ENCODE measurements around the gene CDHR3. TPM values are rescaled to one million over a fixed set of nuclear protein-coding genes. Genes with fewer than 3 reads are reported as not detected.

CDHR3 gene
- polyA plus RNA-seq, 4 donors: 5.0 to 6.8 (median 6.0) TPM

DNA sequence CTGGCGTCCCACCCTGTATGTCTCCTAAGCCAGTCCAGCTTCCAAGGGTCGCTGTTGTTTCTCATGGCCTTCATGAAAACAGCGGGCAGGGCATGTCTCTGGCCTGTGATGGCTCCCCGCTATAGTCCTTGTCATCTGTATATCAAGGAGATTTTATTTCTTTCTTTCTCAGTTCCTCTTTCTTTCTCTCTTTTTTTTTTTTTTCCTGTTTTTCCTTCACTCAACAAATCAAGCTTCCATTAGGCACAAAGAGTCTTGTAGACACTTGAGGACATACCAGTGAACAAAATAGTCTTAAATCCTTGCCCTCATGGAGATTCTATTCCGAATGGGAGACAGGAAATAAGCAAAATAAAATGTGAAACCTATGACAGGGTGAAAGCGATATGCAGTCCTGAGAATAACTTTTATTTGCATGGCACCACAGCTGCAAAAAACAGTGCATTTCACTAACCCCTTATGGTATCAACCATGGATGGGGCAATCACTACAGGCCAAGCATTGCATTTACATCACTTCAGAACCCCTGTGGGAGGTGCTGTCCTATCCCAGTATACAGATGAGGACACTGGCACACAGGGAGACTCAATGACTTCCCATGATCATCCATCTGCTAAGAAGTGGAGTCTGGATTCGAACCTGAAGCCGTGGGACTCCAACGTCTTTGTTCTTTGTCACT lies 98.4 kb downstream of the CDHR3 start:
- no peak for DNase-seq (ENCODE audit: low read depth in 4 of 4, low spot score in 3 of 4)

DNA sequence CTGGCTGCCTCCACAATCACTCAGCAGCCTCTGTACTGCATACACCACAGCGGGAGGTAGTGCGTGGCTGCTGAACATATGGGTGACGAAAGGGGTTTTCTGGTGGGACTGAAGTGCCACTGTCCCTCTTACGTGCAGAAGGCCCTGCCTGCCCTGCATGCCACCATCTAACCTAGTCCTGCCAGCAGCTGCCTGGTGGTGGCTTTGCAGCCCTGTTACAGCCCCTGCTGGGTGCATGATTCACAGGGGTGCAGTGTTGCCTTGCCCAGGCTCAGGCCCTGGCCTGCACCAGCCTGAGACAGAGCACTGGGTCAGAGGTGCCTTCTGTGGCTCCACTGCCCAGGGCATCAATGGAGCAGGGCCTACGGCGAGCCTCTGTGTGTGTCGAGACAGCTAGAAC lies 98.9 kb downstream of the CDHR3 start:
- DNase-seq (ENCODE audit: low read depth in 4 of 4, low spot score in 3 of 4): no peak

DNA sequence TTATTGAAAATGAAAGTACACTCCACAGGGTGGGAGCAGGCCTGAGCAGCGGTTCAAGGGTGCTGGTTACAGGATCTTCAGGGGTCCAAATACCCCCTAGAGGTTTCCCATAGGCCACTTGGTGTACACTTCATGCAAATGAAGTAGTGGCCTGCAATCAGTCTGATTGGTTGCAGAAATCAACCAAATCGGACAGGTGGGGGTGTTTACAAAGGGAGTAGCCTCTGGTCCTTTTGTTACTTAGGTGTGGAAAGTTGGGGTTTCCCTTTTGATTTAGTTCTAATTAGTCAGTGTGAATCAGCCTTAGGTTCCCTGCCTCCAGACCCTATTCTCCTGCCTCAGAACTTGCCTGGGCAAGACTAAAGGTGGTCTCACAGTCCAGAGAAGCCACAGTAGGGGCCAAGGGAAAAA lies 99.5 kb downstream of the CDHR3 start:
- no peak for DNase-seq (ENCODE audit: low read depth in 4 of 4, low spot score in 3 of 4)

DNA sequence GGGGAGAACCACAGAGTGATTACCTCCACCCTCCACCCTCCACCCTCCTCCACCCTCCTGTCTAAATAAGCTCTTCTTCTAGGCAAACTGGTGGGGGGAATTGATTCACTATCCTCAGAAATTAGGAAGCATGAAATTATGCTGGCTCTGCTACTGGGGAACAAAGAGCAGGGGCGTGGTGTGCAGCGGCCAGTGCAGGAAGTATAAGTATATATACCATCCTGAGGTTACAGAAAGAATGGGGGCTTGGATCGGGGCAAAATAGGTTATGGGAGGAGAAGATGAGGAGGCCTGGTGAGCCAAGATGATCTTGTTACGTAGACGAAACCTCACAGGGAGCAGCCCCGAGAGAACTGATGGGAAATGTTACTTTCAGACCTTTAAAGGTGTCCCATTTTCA lies 100.0 kb downstream of the CDHR3 start:
- no peak for DNase-seq (ENCODE audit: low read depth in 4 of 4, low spot score in 3 of 4)

DNA sequence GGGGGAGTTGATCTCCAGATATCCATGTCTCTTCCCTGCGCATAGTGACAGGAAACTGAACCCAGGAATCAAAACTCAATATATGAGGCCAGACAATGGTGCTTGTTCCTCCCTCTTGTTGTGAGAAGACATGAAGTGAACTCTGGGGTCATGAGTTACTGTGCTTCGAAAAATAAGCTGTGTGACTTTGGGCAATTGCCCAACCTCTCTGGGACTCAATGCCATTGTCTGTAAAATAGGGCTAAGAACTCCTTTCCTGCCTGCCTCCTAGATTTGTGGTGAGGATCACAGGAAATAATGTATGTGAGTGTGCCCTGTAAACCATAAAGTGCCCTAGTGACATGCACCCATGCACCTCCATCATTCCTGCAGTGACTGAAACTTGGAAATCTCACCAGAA lies 100.6 kb downstream of the CDHR3 start:
- no peak for DNase-seq (ENCODE audit: low read depth in 4 of 4, low spot score in 3 of 4)

DNA sequence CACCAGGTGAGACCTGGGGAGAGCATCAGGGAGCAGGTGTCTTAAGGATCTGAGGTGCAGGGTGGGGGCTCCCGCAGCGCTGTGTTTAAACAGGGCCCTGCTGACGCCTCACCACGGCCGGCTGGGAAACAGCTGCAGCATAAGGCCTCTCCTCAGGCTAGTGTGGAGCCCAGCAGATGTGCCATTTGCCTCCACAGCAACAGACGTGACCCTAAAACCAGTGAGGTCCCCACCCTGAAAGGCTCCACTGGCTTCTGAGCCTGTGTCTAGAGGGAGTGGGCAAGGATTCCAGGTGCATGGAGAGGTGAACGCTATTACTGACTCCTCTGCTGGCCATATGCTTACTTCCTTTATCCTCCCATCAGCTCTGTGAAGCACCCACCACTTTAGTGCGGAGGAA lies 101.3 kb downstream of the CDHR3 start:
- DNase-seq (ENCODE audit: low read depth in 4 of 4, low spot score in 3 of 4): no peak

DNA sequence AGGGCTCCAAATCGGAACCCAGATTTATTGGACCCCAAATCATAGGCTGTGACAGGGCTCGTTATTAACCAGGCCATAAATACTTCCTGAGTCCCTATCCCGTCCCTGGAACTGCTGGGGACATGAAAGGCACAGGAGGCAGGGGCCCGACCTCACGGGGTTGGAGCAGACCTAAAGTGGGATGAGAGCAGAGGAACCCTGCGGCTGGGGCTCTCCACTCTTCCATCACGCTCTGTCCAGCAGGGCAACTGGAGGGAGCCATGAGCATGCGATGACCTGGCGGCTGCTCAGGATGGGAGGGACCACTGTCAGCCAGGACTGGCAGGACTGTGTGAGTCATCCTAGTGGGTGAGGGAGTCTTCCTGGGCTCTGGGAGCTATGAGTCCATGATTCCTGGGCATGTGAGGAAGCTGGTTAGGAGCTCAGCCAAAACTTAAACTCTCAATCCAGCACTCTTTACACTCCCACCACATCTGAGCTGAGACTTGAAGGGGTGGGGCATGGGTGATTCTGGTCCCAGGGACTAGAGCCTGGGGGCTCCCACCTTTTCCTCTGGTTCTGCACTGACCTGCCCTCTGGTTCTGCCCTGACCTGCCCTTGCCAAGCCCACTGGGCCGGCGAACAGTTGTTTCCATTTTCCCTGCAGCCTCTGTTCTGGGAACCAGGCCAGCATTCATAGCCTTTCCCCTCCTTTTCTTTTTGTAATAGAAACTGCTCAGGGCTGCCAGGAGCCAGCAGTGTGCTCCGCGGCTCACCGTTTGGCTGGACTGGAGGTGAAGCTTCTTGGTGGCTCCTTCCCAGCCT lies 101.9 kb downstream of the CDHR3 start:
- peak in 1 of 4 donors; percentile 55 for DNase-seq (ENCODE audit: low read depth in 4 of 4, low spot score in 3 of 4)

DNA sequence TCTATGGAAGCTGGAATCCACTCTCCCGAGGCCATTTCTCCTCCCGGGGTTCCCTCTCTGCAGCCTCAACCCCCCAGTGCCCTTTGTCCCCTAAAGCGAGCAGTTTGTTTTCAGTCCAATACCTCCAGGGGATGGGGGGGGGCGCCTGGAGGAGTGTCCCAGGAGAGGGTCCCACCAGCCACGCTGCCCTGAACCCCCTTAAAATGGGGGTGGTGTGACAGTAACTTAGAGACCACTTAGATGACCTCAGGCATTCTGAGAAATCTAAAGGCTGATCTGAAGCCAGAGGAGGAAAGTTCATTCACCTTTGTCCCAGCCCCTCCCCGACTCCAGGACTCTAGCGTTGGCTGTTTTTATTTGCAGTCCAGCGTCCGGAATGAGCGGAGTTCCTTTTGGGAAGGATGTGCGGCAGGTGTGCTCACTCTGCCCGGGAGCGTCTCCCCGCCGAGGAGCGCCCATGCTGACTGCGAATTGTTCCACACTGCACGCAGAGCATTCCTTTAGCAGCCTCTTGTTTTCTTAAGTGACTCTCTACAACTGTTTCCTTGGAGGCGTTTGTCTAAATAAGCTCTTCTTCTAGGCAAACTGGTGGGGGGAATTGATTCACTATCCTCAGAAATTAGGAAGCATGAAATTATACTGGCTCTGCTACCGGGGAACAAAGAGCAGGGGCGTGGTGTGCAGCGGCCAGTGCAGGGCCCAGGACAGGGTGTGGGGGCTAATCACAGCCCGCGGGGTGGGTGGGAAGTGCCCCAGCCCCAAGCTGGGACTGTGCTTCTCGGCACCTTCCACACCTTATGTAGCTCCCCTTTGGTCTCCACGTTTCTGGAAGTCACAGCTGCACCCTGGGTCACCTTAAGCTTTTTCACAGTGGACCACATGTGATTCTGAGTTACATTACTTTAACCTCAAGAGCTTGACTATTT lies 102.8 kb downstream of the CDHR3 start:
- DNase-seq (ENCODE audit: low read depth in 4 of 4, low spot score in 3 of 4): no peak

DNA sequence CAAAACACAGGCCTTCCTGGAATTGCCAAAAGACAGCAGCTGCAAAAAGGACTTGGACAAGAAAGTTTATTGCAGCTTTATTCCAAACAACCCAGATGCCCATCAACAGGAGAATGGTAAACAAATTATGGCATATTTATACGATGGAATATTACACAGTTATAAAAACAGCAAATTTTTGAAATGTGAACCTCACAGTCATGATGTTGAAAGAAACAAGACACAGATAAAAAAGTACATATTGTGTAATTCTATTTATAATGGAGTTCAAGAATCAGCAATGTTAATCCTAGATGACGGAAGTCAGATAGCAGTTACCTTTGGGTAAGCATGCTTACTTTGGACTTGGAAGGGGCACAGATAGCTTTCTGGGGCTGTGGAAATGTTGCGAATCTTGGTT lies 104.6 kb downstream of the CDHR3 start:
- no peak for DNase-seq (ENCODE audit: low read depth in 4 of 4, low spot score in 3 of 4)

DNA sequence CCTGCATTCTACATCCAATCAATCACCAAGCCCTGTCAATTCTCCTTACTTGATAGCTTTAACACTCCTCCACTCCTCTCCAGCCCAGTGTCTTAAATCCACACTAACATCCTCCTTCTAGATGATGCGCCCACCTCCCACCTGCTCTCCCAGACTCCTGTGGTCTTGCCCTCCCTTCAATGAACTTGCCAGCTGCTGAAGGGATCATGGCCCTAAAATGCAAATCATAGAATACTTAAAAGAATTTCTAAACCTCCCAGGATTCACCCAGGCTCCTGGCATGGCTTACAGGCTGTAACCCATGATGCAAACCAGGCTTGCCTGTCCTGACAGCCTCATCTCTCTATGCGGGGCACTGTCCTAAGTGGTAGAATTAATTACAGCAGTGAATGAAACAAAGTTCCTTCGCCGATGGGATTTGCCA lies 105.5 kb downstream of the CDHR3 start:
- no peak for DNase-seq (ENCODE audit: low read depth in 4 of 4, low spot score in 3 of 4)

DNA sequence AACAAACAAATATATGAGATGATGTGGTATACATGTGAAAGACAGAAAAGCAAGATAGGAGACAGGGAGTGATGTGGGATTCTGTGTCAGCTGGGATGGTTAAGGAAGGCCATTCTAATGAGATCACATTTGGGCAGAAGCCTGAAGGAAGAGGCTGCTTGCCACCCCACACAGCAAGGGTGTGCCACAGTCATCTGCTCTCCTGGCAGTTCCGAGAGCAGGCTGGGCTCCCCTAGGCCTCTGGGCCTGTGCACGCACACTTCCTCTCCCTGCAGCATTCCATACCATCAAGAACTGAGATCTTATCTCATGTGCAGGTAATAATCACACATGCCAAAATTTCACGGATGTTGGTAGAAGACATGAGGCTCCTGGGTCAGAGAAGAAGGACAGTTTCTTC lies 105.9 kb downstream of the CDHR3 start:
- no peak for DNase-seq (ENCODE audit: low read depth in 4 of 4, low spot score in 3 of 4)

DNA sequence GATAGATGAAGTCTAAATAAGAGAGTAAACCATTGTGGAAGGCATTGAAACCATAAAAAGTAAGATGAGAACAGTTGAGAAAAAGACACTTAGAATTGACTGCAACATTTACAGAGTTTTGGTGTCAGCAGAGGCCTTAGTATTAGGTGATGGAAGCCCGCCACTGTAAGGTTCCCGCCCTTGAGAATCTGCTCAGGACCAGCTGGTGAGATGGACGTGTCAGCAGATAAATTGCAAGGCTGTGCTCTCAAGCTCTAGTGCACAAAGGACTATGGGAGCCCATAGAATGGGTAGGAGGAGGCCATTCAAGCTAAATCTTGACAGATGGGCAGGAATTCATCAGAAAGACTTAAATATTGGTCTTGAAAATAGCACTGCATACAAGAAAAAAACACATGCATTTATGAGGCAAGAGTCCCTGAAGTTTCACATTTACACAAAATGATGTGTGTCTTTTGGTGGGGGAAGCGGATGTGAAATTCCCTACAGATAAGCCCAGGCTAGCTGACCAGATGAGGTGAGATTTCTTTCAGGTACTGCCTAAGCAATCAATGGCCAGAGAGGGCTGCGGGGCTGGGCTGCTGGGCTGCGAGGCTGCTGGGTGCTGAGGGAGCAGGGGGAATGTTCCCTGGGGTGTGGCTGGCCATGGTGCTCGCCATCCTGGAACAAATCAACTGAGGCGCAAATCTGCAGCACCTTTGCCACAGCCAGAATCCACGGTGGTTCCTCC lies 106.6 kb downstream of the CDHR3 start:
- DNase-seq (ENCODE audit: low read depth in 4 of 4, low spot score in 3 of 4): no peak

DNA sequence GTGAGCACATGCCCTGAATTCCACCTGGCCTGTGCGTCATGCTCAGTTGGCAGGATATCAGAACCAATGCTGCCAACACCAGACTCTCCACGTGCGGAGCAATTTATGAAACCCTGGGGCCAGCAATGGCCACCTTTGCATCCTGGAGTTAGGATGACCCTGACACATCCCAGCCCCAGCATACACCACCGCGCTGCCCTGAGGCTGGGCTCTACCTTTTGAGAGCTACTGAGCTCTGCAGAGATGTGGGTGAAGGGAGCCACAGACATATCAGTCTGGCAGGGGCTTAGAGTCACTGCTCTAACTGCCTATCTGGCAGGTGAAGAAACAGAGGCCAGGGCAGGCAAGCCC lies 107.1 kb downstream of the CDHR3 start:
- no peak for DNase-seq (ENCODE audit: low read depth in 4 of 4, low spot score in 3 of 4)

DNA sequence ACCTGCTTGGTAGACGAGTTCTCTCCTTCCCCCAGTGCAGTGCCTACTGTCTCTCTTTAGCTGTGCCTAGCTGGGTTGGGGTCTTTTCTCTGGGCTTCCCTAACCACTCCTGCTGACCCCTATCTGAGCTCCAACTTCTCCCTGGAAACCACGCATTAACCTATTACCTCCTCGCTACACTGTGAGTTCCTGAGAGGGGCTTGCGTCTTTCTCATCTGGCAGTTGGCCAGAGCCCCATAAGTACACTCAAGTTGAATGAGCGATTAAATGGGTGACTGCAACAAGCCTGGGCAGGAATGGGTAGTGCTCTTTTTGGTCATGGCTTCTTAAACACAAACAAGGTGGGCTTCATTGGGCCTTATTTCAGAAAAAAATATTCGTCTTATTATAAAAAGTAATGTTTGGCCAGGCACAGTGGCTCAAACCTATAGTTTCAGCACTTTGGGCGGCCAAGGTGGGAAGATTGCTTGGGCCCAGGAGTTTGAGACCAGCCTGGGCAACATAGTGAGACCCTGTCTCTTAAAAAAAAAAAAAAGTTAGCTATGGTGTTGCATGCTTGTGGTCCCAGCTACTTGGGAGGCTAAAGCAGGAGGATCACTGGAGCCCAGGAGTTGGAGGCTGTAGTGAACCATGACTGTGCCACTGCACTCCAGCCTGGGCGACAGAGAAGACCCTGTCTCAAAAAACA lies 107.6 kb downstream of the CDHR3 start:
- DNase-seq (ENCODE audit: low read depth in 4 of 4, low spot score in 3 of 4): no peak

DNA sequence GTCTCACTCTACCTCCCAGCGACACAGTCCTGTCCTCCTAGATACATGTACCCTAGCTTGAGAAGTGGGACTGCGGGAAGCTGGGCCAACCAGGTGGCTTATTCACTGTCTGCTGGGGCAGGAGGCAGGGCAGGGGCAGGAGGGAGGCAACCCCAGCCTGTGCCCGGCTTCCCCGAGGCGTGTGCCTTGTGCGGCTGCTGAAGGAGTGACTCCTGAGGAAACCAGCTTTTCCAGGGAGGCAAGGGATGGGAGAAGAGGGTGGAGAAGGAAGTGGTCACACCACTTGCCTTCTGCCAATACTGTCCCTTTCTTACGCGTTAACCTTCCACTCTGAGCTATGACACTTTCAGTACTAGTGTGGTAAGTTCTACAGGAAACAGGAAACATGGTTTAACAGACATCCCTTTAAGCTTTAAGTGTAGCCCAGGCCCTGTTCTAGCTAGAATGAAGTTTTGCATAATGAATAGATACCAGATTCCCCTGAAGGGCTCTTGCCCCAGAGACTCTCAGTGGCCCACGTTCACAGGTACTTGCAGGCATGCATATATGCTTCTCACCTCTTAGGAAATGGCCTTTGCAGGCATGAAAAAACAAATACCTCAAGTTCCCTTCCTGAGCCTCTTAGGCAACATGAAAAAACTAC lies 108.4 kb downstream of the CDHR3 start:
- no peak for DNase-seq (ENCODE audit: low read depth in 4 of 4, low spot score in 3 of 4)

DNA sequence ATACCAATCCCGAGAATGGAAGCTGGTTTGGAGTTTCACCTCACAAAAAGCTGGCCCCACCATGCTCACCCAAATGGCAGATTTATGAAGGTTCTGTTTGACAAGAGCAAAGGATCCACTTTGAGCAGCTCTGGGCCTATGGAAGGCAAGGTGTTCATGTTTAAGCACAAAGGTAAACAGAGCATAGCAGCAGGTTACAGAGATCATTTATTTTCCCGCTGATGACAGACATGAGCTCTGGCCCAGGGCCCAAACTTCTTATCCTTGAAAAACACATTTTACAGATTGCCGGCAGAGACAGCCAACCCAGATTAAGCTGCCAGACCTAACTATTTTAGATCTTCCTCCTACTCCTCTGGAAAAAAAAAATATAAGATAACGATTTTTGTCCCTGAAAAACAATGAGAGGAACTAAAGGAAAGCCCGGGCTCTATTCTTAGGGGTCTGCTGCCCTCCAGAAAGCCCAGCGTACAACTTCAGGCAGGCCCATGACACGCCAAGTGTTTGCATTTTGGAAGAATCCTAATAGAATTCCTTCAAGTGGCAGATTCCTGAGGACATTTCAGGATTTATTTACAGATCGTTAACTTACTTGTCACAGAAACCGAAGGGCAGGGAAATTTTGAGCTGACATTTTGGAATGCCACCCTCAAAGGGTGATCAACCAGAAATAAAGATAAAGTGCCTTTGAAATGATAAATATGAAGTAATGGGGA lies 109.1 kb downstream of the CDHR3 start:
- no peak for DNase-seq (ENCODE audit: low read depth in 4 of 4, low spot score in 3 of 4)

DNA sequence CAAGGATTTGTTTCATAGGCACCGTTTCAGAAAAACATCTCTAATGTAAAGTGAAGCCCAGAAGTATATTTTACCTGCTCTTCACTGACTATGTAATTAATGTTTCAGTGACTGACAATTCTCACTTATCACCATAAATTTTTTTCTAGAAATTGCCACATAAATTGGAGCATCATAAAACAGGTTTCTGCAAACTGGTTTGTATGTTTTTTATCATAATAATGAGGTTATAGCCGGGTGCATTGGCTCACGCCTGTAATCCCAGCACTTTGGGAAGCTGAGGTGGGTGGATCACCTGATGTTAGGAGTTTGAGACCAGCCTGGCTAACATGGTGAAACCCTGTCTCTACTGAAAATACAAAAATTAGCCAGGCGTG lies 109.6 kb downstream of the CDHR3 start:
- DNase-seq (ENCODE audit: low read depth in 4 of 4, low spot score in 3 of 4): no peak

DNA sequence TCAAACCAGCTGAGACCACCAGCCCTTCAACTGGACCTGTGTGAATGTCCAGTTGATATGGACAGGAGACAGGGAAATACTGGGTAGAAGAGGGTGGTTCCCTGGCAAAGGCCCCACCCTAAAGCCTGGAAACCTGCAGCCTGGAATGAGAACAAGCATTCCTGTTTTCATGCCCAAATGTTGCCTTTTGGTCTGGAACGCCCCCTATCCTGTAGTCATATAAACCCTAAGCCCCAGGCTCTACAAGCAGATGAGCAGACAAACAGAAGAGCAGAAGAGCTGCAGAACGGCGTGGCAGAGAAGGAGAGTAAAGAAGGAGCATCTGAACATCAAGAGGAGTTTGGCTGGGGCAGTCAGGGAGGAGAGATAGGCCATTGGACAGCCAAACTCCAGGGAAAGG lies 110.6 kb downstream of the CDHR3 start:
- DNase-seq (ENCODE audit: low read depth in 4 of 4, low spot score in 3 of 4): no peak

DNA sequence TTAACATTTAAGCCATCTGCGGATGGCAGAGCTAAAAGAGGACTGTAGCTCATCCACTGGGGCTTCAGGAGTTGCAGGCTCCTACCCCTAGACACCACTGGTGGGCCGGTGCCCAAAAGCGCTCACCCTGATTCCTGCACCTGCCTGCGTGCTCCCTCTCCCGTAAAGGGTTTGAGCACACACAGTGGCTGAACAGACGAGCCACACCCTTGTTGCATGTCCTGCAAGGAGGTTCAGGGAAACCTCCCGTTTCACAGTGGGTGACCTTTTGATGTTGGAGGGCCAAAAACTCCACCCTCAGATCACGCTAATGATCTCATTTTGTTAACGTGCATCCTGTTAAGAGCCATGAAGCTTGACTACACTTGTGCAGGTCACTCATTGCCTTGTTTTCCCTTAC lies 111.2 kb downstream of the CDHR3 start:
- no peak for DNase-seq (ENCODE audit: low read depth in 4 of 4, low spot score in 3 of 4)

Data from right renal pelvis (tissue), 4 donors.